Suppressor macrophage (primary cell): ENCODE measurements around the gene CADM2.
A peak's percentile ranks its signal among the peaks of the same experiment; 100 is the strongest.

Experiments used
- DNase-seq, 4 experiments: peaks; one replicate each; pipeline ENCODE4 v3.0.0-alpha.2; 2020 to 2022

The CADM2 gene

DNA sequence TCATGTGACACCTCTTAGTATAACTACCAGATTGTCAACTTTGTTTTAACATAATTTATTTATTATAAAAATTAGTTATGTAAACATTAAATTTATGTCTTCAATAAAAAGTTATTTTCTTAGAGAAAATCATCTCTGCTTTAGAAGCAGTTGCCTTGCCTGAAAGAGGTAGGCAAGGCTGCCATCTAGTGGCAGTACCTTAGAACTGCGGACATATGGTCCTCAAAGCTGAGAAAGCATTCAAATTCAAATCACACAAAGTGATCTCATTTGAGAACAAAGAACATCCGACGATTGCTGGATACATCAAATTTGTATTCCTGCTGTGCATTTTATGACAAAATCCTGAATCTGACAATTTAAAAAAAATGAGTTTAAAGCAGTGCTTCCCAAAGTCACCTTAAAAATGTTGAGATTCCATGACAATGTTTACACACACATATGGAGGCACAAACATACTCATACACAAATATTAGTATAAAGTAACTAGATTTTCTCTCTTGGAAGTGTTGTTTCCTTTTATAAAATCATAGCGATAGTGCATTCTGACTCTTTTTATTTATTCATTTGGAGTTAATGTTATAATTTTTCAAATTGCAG, 617.4 kb downstream of the CADM2 start:
- DNase-seq: peak; percentile 29 to 76 (median 62)

GRCh38 chr3:85576697-85577200, 618.0 kb downstream of the CADM2 start:
- DNase-seq: no peak

GRCh38 chr3:85584779-85585356, 626.1 kb downstream of the CADM2 start:
- no peak for DNase-seq

GRCh38 chr3:85586018-85586417, 627.2 kb downstream of the CADM2 start:
- no peak for DNase-seq

- DNase-seq: no peak
These were observed 630.4 kb downstream of the CADM2 start for GRCh38 chr3:85589145-85589544.

GRCh38 chr3:85591451-85591850, 632.7 kb downstream of the CADM2 start:
- no peak for DNase-seq

GRCh38 chr3:85592256-85592655, 633.5 kb downstream of the CADM2 start:
- no peak for DNase-seq

DNA sequence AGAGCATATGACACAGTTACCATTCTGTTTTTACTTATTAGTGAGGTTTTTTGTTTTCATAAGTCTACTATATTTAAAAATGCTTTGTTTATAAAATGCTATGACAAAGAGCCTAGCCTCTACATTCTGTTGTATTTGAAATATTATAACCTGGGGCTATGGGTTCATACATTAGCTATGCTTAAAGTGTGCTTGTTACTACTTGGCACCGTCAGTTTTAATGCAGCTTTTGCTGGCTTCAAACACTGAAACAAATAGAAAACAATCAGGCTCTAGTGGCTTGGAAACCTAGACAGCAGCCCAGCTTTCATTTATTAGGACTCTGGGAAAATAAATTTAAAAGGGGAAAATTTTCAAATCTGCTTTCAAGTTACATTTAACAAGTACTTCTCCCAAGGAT, 635.9 kb downstream of the CADM2 start:
- DNase-seq: no peak

DNA sequence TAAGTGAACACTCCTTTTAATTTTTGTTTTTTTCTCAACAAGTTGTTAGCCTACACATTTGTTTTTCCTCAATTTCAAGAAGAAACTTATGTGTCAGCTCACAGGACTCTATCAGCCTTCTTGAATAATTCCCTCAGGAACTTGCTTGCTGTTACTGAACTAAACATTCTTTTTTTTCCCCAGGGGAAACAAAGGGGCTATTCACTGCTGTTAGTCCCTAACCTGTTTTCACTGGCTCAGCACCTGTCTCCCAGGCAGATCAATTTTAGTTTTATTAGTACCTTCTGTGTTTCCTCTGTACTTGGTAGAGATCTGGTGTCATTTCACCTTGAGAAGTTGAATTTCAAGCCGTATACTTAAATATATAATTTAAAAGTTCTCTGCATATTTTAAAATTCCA, 644.6 kb downstream of the CADM2 start:
- no peak for DNase-seq

GRCh38 chr3:85604641-85605040, 645.9 kb downstream of the CADM2 start:
- DNase-seq: no peak

DNA sequence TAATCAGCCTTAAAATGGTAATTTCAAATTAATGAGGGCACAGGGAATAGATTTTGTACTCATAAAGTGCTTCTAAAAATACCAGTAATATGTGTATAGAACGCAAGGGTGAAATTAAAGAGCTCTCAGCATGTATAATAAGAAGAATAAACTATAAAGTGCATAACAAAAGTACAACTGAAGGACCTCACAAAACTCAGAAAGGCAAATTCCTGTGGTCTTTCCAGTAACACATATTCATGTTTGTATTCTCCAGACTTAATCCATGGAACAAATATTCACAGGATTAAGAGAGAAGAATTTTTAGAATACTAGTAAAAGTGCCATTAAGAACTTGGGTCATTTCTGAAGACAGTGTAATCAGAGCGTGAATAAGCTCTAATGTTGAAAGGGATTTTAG, 646.3 kb downstream of the CADM2 start:
- DNase-seq: no peak

DNA sequence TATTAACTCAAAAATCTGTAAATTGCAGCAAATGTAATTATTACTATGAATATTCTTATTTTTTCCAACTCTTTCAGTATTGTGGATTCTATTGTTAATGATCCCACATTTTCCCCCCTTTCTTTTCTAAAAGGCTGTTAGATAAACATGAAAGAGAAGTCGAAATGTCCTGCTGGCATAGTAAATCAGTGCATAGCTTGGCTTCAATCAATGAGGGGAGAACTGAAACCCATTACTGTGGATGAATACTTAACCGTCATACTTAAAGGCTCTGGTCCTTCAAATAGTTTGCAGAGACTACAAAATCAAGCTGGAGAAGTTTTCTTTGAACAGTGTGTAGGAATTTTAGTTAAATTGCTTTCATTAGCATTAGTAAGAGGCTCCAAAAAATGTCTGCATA, 667.9 kb downstream of the CADM2 start:
- no peak for DNase-seq

DNA sequence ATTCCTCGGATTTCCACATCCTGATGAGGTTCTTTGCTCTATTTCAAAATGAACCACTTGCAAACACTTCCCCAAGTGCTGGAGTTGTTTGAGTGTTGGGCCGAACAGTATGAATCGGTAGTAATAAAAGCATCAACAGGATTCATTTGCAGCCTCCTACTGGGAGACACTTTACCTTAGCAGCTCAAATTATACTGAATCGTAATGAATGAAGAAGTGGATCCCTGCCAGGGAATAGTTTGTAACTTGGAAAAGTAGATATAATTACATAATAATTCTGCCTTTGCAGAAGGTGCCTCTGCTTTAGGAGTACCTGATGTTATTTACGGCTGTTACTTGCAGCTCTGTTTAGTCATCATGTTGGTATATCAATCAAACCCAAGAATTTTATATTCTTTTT, 669.1 kb downstream of the CADM2 start:
- no peak for DNase-seq

DNA sequence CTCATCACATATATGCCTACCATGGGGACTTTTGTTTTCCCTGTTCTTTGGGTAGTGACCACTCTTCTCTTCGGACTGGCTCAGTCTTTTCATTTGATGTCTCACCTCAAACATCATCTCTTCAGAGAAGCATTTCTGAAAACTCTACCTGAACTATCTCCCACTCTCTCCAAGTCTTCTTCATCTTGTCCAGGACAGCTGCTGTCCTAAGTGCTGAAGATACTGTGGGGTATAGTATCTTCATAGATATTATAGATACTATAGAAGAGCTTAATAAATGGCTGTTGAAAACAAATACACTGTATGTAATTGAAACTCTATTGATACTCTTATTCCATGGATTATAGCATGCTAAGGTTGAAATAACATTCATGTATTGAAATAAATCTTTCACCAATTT, 672.3 kb downstream of the CADM2 start:
- no peak for DNase-seq

DNA sequence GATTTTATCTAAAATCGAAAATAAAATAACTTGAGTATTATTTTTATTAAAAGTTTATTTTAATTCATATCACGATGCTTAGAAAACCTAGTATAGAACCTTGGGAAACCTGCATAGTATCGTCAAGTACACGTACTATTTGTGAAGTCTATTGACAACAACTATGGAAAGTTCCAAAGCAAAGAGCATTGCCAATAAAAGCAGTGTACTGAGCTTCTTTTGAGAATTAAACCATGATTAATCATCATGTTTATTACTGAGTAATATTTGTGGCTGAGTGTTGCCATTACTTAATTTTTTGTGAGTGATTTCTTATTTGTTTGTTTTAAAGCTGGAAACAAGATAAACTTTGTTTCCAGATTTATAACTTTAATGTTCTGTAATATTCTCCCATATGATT, 674.1 kb downstream of the CADM2 start:
- DNase-seq: no peak

DNA sequence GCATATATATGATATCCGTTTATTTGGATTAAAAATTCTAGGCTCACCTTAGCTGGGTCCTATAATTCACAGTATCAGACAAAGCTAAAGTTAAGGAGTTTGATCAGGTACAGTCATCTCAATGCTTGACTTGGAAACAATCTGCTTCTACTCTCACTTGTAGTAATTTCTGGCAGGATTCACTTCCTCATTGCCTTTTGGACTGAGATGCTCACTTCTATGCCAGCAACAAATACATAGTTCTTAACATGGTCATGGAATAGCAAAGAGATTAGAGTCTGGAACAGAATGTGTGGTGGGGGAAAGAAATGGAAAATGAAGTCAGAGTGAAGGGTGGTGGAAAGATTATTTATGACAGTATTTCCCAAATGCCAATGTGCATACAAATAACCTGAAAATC, 693.6 kb downstream of the CADM2 start:
- no peak for DNase-seq

- DNase-seq: no peak
These were observed 701.7 kb downstream of the CADM2 start for GRCh38 chr3:85660451-85660850.

- no peak for DNase-seq
These were observed 703.7 kb downstream of the CADM2 start for GRCh38 chr3:85662462-85662861.

DNA sequence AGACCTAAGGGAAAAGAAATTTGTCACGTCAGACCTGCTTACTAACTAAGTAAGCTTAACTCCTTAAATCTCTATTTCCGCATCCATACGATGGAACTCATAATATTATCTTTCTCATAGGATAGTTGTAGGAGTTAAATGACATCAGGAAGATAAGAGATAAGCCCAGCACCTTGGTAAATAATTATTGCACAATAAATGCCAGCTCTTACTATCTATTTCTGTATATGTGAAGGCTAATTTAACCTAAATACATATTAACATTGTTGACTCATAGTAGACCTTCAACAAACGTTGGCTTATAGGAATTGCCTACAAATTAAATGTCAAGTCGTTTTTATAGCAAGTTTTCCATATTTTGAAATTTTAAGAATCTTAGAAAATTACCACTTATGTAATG, 709.0 kb downstream of the CADM2 start:
- no peak for DNase-seq

GRCh38 chr3:85670634-85671205, 711.9 kb downstream of the CADM2 start:
- DNase-seq: no peak

- no peak for DNase-seq
These were observed 714.0 kb downstream of the CADM2 start for GRCh38 chr3:85672761-85673160.

DNA sequence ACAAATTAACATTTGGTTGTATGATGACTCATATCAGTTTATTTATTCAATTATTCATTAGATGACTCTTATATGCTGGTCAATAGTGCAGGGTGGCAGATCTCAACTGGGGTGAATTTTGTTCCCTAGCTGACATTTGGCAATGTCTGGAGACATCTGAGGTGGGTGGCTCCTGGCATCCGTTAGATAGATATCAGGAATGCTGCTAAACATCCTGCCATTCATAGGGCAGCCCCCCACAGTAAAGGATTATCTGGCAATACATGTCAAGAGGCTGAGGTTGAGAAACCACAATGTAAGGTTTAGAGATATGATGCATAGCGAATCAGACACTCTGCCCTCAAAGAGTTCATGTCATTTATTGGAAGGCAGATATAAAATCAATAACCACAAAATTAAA, 719.9 kb downstream of the CADM2 start:
- DNase-seq: no peak

- no peak for DNase-seq
These were observed 723.1 kb downstream of the CADM2 start for GRCh38 chr3:85681906-85682305.

DNA sequence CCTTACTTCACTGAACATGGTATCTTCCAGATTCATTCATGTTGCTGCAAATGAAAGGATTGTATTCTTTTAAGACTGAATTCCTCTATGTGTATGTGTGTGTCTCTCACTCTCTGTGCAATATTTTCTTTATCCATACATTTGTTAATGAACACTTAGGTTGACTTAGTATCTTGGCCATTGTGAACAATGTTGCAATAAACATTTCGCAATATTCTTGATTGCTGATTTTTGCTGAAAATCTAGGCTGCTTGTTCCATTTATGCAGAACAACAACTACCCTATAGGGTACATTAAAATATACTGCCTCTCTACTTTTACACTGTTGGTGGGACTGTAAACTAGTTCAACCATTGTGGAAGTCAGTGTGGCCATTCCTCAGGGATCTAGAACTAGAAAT, 732.4 kb downstream of the CADM2 start:
- peak in 1 of 4 experiments; percentile 1 for DNase-seq

GRCh38 chr3:85697156-85697555, 738.4 kb downstream of the CADM2 start:
- DNase-seq: no peak
